GM12872 (cell line): ENCODE measurements around the gene HNF1A.

Experiments used
- TF ChIP-seq, protein P1 (sequence below): IDR thresholded peaks from 3 replicates; pipeline ENCODE4 v1.5.1; 2011; ENCODE audit warnings: low read depth, mild to moderate bottlenecking, low read length, moderate library complexity; ENCODE audit not compliant: insufficient read depth

Gene HNF1A

DNA sequence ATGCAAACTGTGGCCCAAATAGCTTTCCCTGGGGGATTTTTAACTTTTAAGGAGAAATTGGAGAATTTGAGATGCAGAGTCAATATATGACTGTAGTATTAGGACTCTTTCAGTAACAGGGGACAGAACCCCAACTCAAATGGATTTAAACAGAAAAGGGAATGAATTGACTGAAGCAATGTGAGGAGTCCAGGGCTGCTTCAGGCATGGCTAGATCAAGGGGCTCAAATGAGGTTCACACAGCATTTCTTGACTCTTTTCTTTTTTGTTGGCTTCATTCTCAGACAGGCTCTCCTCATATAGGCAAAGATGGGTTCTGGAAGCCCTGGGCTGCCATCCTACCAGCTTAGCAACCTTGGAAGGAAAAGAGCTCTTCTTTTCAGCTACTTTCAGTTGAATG is 13.6 kb downstream of the HNF1A start:
- TF ChIP-seq, protein P1, sequence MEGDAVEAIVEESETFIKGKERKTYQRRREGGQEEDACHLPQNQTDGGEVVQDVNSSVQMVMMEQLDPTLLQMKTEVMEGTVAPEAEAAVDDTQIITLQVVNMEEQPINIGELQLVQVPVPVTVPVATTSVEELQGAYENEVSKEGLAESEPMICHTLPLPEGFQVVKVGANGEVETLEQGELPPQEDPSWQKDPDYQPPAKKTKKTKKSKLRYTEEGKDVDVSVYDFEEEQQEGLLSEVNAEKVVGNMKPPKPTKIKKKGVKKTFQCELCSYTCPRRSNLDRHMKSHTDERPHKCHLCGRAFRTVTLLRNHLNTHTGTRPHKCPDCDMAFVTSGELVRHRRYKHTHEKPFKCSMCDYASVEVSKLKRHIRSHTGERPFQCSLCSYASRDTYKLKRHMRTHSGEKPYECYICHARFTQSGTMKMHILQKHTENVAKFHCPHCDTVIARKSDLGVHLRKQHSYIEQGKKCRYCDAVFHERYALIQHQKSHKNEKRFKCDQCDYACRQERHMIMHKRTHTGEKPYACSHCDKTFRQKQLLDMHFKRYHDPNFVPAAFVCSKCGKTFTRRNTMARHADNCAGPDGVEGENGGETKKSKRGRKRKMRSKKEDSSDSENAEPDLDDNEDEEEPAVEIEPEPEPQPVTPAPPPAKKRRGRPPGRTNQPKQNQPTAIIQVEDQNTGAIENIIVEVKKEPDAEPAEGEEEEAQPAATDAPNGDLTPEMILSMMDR: no peak

DNA sequence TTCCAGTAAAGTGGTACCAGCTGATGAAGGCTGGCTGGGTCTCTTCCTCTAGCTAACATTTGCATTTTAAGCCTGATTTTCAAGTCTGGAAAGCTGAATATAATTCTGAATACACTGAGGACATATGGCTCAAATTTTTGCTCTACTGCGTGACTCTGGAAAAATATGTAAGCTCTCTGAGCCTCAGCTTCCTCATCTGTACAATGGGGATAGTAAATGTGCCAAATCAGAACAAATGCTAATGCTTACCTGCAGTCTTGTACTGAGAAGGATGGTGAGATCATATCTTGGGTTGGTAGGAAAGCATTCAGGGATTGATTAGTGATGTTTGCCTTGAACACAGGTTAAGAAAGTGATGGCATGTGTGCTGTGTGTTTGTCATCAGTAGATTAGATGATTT is 14.6 kb downstream of the HNF1A start:
- TF ChIP-seq, protein P1: no peak

DNA sequence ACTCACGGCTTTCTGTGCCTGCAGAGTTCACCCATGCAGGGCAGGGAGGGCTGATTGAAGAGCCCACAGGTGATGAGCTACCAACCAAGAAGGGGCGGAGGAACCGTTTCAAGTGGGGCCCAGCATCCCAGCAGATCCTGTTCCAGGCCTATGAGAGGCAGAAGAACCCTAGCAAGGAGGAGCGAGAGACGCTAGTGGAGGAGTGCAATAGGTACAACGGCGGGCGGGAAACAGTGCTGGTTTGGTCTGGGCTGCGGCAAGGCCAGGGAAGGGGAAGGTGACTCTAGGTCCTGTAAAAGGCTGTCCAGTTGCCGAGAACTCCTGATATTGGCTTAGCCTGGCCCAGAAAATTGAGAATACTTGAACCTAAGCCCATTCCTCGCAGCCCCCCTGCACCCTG is 15.2 kb downstream of the HNF1A start:
- TF ChIP-seq, protein P1: no peak

DNA sequence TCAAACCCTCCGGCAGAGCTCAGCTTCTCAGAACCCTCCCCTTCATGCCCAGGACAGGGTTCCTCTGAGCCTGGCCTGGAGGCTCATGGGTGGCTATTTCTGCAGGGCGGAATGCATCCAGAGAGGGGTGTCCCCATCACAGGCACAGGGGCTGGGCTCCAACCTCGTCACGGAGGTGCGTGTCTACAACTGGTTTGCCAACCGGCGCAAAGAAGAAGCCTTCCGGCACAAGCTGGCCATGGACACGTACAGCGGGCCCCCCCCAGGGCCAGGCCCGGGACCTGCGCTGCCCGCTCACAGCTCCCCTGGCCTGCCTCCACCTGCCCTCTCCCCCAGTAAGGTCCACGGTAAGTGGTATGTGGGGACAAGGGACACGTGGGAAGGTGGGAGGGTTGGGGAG is 15.7 kb downstream of the HNF1A start:
- TF ChIP-seq, protein P1: no peak

DNA sequence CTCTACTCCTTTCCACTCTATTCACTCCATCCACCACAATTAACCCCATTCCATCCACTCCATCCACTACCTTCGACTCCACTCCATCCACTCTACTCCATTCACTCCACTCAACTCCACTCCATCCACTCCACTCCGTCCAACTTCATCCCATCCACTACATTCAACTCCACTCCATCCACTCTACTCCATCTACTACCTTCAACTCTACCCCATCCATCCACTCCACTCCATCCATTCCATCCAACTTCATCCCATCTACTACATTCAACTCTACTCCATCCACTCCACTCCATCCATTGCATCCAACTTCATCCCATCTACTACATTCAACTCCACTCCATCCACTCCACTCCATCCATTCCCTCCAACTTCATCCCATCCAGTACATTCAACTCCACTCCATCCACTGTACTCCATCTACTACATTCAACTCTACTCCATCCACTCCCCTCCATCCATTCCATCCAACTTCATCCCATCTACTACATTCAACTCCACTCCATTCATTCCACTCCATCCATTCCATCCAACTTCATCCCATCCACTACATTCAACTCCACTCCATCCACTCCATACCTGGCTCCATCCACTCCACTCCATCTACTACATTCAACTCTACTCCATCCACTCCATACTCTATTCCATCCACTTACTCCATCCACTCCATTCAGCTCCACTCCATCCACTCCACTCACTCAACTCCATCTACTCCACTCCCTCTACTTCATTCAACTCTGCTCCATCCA is 16.4 kb downstream of the HNF1A start:
- TF ChIP-seq, protein P1: no peak

DNA sequence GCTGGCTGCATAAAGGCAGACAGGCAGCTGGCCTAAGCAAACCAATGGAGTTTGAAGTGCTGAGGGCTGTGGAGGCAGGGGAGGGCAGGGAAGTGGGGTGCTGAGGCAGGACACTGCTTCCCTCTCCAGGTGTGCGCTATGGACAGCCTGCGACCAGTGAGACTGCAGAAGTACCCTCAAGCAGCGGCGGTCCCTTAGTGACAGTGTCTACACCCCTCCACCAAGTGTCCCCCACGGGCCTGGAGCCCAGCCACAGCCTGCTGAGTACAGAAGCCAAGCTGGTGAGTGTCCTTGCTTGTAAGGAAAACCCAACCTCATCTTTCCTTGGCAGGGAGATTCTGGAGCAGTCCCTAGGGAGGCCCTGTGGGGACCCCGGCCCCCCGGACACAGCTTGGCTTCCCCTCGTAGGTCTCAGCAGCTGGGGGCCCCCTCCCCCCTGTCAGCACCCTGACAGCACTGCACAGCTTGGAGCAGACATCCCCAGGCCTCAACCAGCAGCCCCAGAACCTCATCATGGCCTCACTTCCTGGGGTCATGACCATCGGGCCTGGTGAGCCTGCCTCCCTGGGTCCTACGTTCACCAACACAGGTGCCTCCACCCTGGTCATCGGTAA is 17.9 kb downstream of the HNF1A start:
- TF ChIP-seq, protein P1: no peak

DNA sequence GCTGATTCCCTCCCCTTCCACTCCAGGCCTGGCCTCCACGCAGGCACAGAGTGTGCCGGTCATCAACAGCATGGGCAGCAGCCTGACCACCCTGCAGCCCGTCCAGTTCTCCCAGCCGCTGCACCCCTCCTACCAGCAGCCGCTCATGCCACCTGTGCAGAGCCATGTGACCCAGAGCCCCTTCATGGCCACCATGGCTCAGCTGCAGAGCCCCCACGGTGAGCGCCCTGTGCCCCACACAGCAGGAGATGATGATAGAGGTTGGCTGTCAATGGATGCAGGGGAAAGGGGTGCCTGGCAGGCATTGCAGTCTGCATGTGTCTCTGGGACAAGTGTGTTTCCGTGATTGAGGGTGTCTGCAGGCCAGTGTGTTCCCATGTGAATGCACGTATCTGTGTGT is 19.1 kb downstream of the HNF1A start:
- TF ChIP-seq, protein P1: no peak
